Activated naive CD8-positive, alpha-beta T cell treated with anti-CD3 and anti-CD28 coated beads, Interleukin-2, amount 50 U/mL, for 24 hours (primary cell): ENCODE measurements around the gene AFF1.
"Not testable (repeated sequence)": the region's sequence is repeated elsewhere in the genome, so short reads cannot be mapped to it uniquely, and the experiment has no call there.

ENCODE experiments used
- ATAC-seq: fragments of 150-1000 bp; cut with Tn5 transposase; one replicate; pipeline ENCODE4 v1.10.0; 2021
- DNase-seq: peaks from one replicate; pipeline ENCODE4 v3.0.0; 2021
- H3K27ac Mint-ChIP-seq: one replicate; pipeline ENCODE4 v1.8.0; 2021; ENCODE audit warnings: mild to moderate bottlenecking, mixed read lengths
- H3K27me3 Mint-ChIP-seq: one replicate; pipeline ENCODE4 v1.8.0; 2021; ENCODE audit warnings: mixed read lengths
- H3K36me3 Mint-ChIP-seq: one replicate; pipeline ENCODE4 v1.8.0; 2021; ENCODE audit warnings: low read depth, mixed read lengths
- H3K4me1 Mint-ChIP-seq: one replicate; pipeline ENCODE4 v1.8.0; 2021; ENCODE audit warnings: mixed read lengths
- H3K4me3 Mint-ChIP-seq: one replicate; pipeline ENCODE4 v1.8.0; 2021; ENCODE audit warnings: mild to moderate bottlenecking, moderate library complexity, mixed read lengths
- H3K9me3 Mint-ChIP-seq: one replicate; pipeline ENCODE4 v1.8.0; 2021; ENCODE audit warnings: mixed read lengths

Gene AFF1

GRCh38 chr4:87120010-87120409 is 185.2 kb downstream of the AFF1 start:
- DNase-seq (no peak), ATAC-seq (peak; percentile 29)
- Mint-ChIP-seq H3K27ac (no peak overlapping the region), H3K27me3 (no peaks in the 10 kb centered on the region), H3K9me3 (no peaks in the 10 kb centered on the region), H3K4me1 (peaks cover 23% of the 10 kb centered on the region), H3K4me3 (no peak overlapping the region), H3K36me3 (peaks cover 30% of the 10 kb centered on the region)

GRCh38 chr4:87120411-87121162 is 185.8 kb downstream of the AFF1 start:
- ATAC-seq (no peak), DNase-seq (no peak)
- no peaks in the 10 kb centered on the region for H3K27me3 Mint-ChIP-seq
- H3K4me3 Mint-ChIP-seq: no peak overlapping the region
- no peak overlapping the region for H3K27ac Mint-ChIP-seq
- H3K36me3 Mint-ChIP-seq: peaks cover 35% of the 10 kb centered on the region
- H3K4me1 Mint-ChIP-seq: peaks cover 23% of the 10 kb centered on the region
- H3K9me3 Mint-ChIP-seq: no peaks in the 10 kb centered on the region

GRCh38 chr4:87121341-87122065 is 186.7 kb downstream of the AFF1 start:
- peaks cover 23% of the 10 kb centered on the region for H3K4me1 Mint-ChIP-seq
- H3K36me3 Mint-ChIP-seq: peaks cover 29% of the 10 kb centered on the region
- H3K4me3 Mint-ChIP-seq: no peak overlapping the region
- H3K27me3 Mint-ChIP-seq: no peaks in the 10 kb centered on the region
- DNase-seq (no peak), ATAC-seq (no peak)
- no peak overlapping the region for H3K27ac Mint-ChIP-seq
- no peaks in the 10 kb centered on the region for H3K9me3 Mint-ChIP-seq

- ATAC-seq: no peak
- no peak for DNase-seq
- Mint-ChIP-seq H3K36me3 (peaks cover 27% of the 10 kb centered on the region), H3K4me1 (peaks cover 23% of the 10 kb centered on the region), H3K9me3 (no peaks in the 10 kb centered on the region), H3K4me3 (no peak overlapping the region), H3K27ac (no peak overlapping the region), H3K27me3 (no peaks in the 10 kb centered on the region)
Measured at GRCh38 chr4:87122252-87122651, 187.4 kb downstream of the AFF1 start.

- peaks cover 28% of the 10 kb centered on the region for H3K36me3 Mint-ChIP-seq
- peaks cover 9% of the 10 kb centered on the region for H3K4me1 Mint-ChIP-seq
- H3K4me3 Mint-ChIP-seq: no peak overlapping the region
- no peaks in the 10 kb centered on the region for H3K9me3 Mint-ChIP-seq
- ATAC-seq (no peak), DNase-seq (no peak)
- H3K27ac Mint-ChIP-seq: no peak overlapping the region
- H3K27me3 Mint-ChIP-seq: no peaks in the 10 kb centered on the region
Measured at GRCh38 chr4:87126056-87126455, 191.2 kb downstream of the AFF1 start.

GRCh38 chr4:87128006-87128705 is 193.3 kb downstream of the AFF1 start:
- Mint-ChIP-seq H3K4me3 (no peak overlapping the region), H3K9me3 (no peaks in the 10 kb centered on the region), H3K4me1 (no peaks in the 10 kb centered on the region), H3K27ac (no peak overlapping the region), H3K36me3 (peaks cover 39% of the 10 kb centered on the region), H3K27me3 (no peaks in the 10 kb centered on the region)
- ATAC-seq: no peak
- DNase-seq: no peak

- H3K4me3 Mint-ChIP-seq: no peak overlapping the region
- H3K27ac Mint-ChIP-seq: no peak overlapping the region
- ATAC-seq (no peak), DNase-seq (no peak)
- peaks cover 52% of the 10 kb centered on the region for H3K36me3 Mint-ChIP-seq
- no peaks in the 10 kb centered on the region for H3K27me3 Mint-ChIP-seq
- no peaks in the 10 kb centered on the region for H3K9me3 Mint-ChIP-seq
- H3K4me1 Mint-ChIP-seq: no peaks in the 10 kb centered on the region
Measured at GRCh38 chr4:87129681-87130080, 194.9 kb downstream of the AFF1 start.

- no peak for ATAC-seq
- Mint-ChIP-seq H3K27ac (no peak overlapping the region), H3K36me3 (peaks cover 51% of the 10 kb centered on the region), H3K9me3 (no peaks in the 10 kb centered on the region), H3K4me3 (no peak overlapping the region), H3K27me3 (no peaks in the 10 kb centered on the region), H3K4me1 (no peaks in the 10 kb centered on the region)
- no peak for DNase-seq
Measured at GRCh38 chr4:87130985-87131703, 196.3 kb downstream of the AFF1 start.

- no peak for ATAC-seq
- Mint-ChIP-seq H3K27me3 (no peaks in the 10 kb centered on the region), H3K4me1 (no peaks in the 10 kb centered on the region), H3K4me3 (no peak overlapping the region), H3K36me3 (peaks cover 50% of the 10 kb centered on the region), H3K27ac (no peak overlapping the region), H3K9me3 (no peaks in the 10 kb centered on the region)
- no peak for DNase-seq
Measured at GRCh38 chr4:87132035-87132434, 197.2 kb downstream of the AFF1 start.

GRCh38 chr4:87133183-87133582 is 198.4 kb downstream of the AFF1 start:
- no peaks in the 10 kb centered on the region for H3K9me3 Mint-ChIP-seq
- H3K27ac Mint-ChIP-seq: no peak overlapping the region
- DNase-seq (no peak), ATAC-seq (no peak)
- no peaks in the 10 kb centered on the region for H3K27me3 Mint-ChIP-seq
- peaks cover 46% of the 10 kb centered on the region for H3K36me3 Mint-ChIP-seq
- H3K4me1 Mint-ChIP-seq: no peaks in the 10 kb centered on the region
- H3K4me3 Mint-ChIP-seq: no peak overlapping the region

- no peak overlapping the region for H3K27ac Mint-ChIP-seq
- DNase-seq: no peak
- H3K27me3 Mint-ChIP-seq: no peaks in the 10 kb centered on the region
- H3K36me3 Mint-ChIP-seq: peaks cover 41% of the 10 kb centered on the region
- H3K4me1 Mint-ChIP-seq: no peaks in the 10 kb centered on the region
- no peak for ATAC-seq
- H3K9me3 Mint-ChIP-seq: no peaks in the 10 kb centered on the region
- H3K4me3 Mint-ChIP-seq: no peak overlapping the region
Measured at GRCh38 chr4:87134122-87134521, 199.3 kb downstream of the AFF1 start.

- no peak for ATAC-seq
- Mint-ChIP-seq H3K4me3 (no peak overlapping the region), H3K36me3 (peaks cover 22% of the 10 kb centered on the region), H3K9me3 (no peaks in the 10 kb centered on the region), H3K27me3 (no peaks in the 10 kb centered on the region), H3K27ac (no peak overlapping the region), H3K4me1 (no peaks in the 10 kb centered on the region)
- DNase-seq: no peak
Measured at GRCh38 chr4:87141428-87141827, 206.6 kb downstream of the AFF1 start.

GRCh38 chr4:87144356-87144755 is 209.5 kb downstream of the AFF1 start:
- ATAC-seq (no peak), DNase-seq (no peak)
- Mint-ChIP-seq H3K4me1 (no peaks in the 10 kb centered on the region), H3K27me3 (no peaks in the 10 kb centered on the region), H3K4me3 (no peak overlapping the region), H3K27ac (no peak overlapping the region), H3K9me3 (no peaks in the 10 kb centered on the region), H3K36me3 (peaks cover 20% of the 10 kb centered on the region)

GRCh38 chr4:87145934-87146333 is 211.1 kb downstream of the AFF1 start:
- H3K27ac Mint-ChIP-seq, H3K9me3 Mint-ChIP-seq, ATAC-seq, DNase-seq, H3K27me3 Mint-ChIP-seq, H3K4me3 Mint-ChIP-seq, H3K4me1 Mint-ChIP-seq: not testable (repeated sequence)
- H3K36me3 Mint-ChIP-seq: peaks cover 20% of the 10 kb centered on the region
